Muscle of arm (tissue), 12 donors: Measurements from ENCODE around the gene CD55. TPM values are rescaled to one million over a fixed set of nuclear protein-coding genes. Genes with fewer than 3 reads are reported as not detected.

Experiments
- DNase-seq: peaks from one replicate; pipeline ENCODE4 v3.0.0-alpha.2; 2013
- polyA plus RNA-seq, 12 donors: library from polyadenylated mRNA; unstranded; fragments of 120-200 nt; gene quantifications; one replicate each; pipeline ENCODE4 v1.2.1, GENCODE V29; 2013; ENCODE audit not compliant: insufficient read length in 12 of 12

The CD55 gene
- polyA plus RNA-seq, 12 donors, result 13.8 to 94.4 (median 22.3) TPM; not detected in 1

DNA sequence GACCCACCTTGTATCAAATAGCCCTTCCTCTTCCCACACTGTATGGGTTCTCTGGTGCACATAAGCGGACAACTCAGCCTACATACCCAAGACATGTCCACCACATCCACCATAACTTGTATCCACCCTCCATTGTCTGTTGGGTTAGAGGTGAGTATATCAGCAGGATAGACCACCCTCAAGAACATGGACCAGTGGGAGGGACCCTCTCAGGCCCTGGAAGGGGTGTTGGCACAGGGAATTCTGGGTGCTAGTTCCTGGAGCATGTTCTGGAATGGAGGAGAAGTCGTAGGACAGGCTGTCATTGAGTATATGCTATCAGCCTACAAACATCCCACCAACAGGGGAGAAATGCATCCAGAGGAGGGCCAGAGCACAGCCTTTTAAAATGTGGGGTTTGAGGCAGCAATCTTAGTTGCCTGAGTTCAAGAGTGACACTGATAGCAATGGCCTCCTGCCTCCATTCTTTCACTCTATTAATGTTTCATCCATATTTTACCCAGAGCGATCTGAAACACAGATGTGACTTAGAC, 7.5 kb downstream of the CD55 start:
- no peak for DNase-seq

DNA sequence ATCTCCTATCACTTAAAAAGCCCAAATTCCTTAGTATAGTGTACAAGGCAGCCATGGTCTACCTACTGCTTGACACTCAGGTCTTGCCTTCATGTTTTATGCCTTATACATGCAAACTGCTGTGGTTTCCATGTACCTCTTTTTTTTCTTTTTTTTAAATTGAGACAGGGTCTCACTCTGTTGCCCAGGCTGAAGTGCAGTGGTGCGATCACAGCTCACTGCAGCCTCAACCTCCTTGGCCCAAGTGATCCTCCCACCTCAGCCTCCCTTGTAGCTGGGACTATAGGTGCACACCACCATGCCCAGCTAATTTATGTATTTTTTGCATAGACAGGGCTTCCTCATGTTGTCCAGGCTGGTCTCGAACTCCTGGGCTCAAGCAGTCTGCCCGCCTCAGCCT, 8.0 kb downstream of the CD55 start:
- DNase-seq, result no peak

DNA sequence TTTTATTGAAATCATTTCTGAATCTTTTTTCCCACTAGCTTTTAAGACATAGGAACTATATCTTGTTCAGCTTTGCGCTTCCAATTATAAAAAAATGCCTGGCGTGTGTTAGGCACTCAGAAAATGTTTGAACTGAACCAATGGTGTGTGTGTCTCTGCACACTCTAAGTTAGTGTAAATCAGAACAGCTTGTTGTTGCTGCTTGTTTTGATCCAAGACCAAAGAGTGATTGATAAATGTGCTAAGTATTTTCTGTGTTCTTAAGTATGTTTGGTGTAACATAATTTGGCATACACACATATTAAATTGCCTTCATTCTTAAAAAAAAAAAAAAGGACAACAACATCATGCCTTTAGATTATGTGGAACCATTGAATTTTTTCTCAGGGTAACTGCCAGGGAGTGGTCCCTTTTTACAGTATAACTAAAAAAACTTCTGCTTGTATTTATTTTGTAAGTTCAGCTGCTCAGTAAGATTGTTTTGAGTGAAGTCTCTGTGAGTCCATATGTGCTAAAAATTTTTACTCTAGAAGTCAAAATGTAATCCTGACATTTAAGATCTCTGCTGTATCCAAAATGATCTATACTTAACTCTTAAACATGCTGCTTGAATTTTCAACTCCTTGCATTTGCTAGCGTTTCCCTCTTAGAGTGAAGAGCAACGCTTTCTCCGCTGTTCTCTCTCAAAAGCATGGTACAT, 8.7 kb downstream of the CD55 start:
- no peak for DNase-seq

DNA sequence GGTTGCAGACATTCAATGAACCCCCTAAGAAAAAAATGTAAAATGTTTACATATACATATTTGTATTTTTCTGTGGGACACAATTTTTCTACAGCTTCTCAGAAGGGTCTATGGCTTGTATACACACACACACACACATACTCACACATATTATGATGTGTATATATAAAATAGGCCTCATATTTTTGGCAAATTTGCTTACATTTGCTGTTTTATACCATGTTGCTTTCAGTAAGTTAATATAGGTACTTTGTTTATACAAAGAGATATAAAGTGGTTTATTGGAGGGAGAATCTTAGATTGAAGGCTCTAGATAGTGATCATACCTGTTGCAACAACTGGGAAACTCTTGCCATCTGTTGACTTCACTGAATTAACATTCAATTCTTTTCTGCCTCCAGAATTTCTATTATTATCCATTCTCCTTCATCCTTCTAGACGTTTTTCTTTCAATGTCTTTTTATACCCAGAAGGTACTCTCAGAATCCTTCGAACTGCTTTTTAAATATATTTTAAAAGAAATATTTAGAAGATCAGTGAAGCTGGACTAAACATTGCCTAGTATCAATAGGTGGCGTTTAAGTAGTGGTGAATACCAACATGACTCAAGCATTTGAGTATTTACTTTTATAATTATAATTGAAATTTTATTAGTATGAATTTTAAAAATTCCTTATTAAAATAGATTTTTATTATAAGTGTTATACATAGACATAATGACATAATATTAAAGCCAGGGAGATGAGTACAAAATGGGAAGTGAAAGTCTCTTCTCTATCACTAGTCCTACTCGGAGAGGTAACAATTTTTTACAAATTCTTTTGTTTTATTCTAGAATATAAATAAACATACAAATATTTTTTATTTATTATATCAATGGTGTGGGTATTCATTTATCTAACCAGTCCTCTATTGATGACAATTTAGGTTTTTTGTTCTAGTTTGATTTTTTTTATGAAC, 10.2 kb downstream of the CD55 start:
- no peak for DNase-seq

DNA sequence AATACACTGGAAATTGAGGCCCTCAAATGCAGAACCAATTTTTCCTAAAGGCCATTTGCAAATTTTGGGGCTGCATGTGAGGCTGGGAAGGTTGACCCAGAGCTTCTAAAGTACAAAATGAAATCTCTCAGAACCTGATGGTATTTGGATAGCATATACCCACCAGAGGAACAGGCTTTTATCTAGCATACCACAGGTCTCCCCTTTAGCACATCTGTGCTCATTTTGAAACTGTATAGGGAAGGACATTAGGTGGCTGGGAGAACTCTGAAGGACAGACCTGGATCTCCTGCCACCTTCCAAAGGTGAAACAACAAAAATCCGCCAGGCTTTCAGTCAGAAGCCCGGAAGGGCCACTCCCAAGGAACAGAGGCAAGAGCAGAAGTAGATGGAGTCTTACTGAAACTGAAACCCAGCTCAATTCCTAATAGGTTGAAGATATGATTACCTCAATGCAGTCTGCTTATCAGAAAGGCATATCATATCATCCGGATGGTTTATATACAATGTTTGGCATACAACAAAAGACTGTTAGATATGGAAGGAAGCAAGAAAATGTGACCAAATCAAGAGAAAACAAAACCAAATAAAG, 11.6 kb downstream of the CD55 start:
- DNase-seq, result no peak

DNA sequence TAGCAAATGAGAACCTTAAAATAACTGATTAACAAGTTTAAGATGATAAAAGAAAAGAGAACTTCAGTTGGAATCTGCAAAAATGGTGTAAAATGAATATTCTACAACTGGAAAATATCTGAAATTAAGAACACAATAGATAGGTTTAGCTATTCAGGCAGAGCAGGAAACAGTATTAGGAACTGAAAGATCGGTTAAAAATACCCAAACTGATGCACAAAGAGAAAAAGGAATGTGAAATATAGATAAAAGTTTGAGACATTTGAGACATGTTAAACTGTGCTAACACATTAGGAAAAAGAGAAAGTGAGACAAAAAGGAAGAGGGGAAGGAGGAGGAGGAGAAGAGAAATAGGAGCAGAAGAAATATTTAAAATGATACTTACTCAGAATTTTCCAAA, 12.1 kb downstream of the CD55 start:
- DNase-seq, result no peak

DNA sequence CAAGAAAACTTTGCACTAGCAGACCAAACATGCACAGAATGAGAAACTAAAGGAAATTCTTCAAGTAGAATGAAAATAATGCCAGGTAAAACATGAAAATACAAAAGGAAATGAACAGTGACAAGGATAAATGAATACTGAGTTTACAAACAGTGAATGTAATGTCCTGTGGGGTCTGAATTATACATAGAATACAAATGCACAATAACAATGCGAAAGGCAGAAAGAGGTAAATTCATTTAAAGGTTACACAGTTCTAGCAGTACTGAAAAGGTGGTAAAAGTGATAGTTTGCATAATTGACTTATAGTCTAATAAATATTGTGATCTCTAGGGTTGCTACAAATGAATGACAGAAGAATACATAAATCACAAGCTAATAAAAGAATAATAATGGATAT, 12.9 kb downstream of the CD55 start:
- DNase-seq, result no peak

DNA sequence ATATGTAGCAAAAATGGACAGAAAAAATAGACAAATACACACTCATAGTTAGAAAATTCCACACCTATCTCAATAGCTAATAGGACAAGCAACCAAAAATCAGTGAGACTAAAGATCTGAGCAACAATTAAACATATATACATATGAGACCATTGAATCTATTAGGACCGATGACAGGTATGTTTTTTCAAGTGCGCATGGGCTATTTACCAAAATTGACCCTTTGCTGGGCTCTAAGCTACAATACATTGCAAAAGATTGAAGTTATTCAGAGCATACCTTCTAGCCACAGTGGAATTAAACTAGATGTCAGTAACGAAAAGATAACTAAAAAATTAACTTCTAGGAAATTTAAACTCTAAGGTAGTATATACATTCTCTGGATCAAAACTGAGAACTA, 13.7 kb downstream of the CD55 start:
- DNase-seq, result no peak

DNA sequence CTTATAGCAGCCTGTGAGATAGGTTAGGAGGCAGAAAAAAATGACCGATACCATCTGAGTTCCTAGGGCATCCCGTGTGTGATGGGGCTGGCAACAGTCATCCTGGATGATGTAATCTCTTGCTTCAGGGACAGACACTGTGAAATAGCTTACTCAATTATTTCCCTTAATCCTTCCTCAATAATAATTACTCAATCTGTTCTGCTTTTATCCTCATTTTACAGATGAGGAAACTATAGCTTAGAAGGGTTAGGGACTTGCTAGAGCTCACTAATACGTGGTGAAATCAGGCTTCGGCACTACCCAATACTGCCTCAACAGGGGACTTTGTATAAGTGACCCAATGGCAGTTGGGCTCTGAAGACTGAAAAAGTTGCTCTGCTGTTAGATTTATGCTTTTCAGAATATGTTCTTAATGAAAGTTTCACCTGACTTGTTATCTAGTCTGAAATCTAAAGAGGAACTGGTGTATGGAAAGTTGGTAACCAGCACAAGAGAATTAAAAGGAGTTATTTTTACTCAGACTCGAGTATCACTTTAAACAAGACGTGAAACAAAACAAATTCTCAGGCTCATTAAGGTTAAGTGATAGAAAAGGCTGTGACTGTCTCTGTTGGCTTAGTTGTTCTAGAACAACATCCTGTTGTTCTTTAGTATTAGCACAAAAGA, 14.4 kb downstream of the CD55 start:
- no peak for DNase-seq

DNA sequence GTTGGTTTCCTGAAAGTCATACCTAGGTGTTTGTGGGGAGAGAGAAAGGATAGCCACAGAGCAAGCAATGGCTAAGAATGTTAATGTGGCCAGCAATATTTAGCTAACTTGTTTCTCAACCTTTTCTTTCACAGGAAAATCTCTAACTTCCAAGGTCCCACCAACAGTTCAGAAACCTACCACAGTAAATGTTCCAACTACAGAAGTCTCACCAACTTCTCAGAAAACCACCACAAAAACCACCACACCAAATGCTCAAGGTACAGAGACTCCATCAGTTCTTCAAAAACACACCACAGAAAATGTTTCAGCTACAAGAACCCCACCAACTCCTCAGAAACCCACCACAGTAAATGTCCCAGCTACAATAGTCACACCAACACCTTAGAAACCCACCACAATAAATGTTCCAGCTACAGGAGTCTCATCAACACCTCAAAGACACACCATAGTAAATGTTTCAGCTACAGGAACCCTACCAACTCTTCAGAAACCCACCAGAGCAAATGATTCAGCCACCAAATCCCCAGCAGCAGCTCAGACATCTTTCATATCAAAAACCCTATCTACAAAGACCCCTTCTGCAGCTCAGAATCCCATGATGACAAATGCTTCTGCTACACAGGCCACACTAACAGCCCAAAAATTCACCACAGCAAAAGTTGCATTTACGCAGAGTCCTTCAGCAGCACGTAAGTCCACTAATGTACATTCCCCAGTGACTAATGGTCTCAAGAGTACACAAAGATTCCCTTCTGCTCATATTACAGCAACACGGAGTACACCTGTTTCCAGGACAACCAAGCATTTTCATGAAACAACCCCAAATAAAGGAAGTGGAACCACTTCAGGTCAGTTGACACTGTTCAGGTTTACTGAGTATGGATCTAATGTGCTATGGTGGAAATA, 15.3 kb downstream of the CD55 start:
- DNase-seq, result no peak

DNA sequence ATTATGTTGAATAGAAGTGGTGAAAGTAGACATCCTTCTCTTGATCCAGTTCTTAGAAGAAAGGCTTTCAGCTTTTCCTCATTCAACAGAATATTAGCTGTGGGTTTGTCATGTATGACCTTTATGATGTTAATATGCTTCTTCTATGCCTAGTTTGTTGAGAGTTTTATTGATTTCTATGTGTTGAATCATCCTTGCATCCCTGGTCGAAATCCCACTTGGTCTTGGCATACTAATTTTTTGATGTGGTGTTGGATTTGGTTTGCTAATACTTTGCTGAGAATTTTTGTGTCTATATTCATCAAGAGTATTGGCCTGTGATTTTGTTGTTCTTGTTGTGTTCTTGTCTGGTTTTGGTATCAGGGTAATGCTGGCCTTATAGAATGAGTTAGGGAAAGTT, 20.9 kb downstream of the CD55 start:
- no peak for DNase-seq

DNA sequence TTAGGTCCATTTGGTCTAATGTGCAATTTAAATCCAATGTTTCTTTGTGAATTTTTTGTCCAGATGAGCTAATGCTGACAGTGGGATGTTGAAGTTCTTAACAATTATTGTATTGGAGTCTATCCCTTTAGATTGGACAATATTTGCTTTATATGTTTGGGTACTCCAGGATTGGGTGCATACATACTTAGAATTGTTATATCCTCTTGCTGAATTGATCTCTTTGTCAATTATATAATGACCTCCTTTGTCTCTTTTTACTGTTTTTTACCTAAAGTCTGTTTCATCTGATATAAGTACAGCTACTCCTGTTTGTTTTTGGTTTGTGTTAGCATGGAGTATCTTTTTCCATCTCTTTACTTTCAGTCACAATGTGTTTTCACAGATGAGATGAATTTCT, 22.2 kb downstream of the CD55 start:
- no peak for DNase-seq

DNA sequence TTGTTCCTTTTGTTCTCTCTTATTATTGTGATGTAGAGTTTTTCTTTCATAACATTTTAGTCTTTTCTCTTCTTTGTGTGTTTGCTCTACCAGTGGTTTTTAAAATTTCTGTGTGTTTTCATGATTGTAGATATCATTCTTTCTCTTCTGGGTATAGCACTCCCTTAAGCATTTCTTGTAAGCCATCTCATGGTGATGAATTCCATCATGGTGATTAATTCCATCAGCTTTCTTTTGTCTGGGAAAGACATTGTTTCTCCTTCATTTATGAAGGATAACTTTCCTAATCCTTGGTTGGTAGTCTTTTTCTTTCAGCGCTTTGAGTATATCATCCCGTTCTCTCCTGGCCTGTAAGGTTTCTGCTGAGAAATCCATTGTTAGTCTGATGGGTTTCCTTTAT, 22.7 kb downstream of the CD55 start:
- DNase-seq, result no peak

DNA sequence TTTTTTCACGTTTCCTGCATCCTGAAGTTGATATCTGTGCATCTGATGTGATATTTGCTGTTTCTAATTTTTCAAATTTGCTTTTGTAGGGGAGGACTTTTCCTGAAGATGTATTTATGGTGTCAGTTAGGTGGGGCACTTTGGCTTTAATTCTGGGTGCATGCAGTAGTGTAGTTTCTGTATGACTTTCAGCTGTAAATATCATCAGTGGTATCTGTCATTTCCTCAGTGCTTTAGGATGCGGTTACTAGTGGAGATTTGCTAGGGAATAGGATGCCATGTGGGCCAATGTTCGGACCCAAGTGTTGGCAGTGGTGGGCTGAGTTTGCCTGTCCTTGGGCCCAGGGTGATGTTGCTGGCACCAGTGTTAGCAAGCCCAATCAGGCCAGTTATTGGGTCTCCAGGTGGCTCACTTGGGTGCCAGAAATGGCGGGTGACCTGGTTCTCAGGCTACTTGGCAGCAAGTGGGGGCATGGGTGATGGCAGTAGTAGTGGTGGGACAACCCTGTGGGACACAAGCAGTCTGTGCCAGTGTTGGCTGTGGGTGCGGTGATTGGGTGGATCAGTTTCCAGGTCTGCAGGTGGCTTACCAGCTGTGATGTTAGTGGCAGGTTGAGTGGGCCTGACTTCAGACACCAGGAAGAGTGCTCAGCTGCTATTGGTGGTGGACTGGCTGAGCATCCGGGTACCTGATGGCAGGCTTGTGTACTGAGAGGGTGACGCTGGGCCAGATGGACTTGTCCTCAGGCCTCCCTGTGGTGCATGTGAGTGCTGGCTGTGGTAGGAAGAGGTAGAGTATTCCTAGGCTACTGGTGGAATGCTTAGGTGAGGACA, 24.4 kb downstream of the CD55 start:
- DNase-seq, result no peak

DNA sequence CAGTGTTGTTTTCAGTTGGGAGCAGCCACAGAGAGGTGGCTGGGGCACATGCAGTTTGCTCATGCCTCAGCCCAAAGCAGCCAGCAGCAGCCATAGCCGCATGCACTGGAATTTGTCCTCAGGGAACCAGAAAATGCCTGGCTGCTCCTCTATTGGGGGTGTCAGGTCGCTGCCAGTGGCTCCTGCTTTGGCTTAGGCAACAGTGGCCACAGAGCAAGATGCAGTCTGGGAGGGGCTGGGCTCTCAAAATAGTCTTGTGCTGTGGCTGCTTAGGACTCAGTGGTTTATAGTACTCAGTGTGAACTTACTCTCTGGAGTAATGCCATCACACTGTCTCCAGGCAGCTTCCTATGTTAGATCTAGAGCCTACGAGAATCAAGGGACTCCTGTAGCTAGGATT, 25.0 kb downstream of the CD55 start:
- DNase-seq, result no peak

DNA sequence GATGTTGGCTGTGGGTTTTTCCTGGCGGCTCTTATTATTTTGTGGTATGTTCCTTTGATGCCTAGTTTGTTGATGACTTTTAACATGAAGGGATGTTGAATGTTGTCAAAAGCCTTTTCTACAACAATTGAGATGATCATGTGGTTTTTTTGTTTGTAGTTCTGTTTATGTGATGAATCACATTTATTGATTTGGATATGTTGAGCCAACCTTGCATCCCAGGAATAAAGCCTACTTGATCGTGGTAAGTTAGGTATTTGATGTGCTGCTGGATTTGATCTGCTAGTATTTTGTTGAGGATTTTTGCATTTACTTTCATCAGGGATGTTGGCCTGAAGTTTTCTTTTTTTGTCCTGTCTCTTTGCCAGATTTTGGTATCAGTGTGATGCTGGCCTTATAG, 28.5 kb downstream of the CD55 start:
- no peak for DNase-seq

DNA sequence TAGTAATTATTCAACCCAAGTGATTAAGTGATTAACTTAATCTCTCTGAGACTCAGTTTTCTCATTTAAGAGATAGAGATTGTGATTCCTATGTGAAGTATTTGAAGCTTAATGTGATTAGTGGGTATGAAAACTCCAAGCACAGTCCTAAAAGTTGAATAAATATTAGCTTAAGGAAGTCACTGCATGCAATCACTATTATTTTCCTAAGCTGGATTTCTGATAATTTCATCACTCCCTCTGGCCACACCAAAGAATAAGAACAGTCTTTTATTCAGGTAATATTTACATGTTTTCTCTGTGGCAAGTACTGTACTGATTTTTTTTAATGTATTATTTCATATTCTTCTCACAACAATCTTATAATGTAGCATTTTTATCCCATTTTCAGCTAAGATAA, 31.1 kb downstream of the CD55 start:
- no peak for DNase-seq

DNA sequence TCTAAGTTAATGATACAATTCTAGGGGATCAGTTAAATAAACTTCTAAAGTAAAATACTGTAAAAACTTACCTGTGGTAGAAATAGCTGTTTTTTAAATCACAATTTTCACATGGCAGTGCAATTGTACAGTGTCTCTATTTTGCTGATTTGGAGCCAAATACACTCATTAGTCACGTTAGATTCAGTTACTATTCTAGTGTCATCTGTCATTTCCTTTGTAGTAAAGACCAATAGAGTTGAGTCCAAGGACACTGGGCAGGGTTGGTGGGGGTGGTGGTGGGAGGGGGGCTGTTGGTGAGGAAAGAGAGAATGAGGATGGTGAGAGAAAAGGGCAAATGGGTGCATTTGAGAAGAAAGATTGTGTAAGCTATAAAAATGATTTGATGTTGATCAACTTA, 33.6 kb downstream of the CD55 start:
- no peak for DNase-seq

DNA sequence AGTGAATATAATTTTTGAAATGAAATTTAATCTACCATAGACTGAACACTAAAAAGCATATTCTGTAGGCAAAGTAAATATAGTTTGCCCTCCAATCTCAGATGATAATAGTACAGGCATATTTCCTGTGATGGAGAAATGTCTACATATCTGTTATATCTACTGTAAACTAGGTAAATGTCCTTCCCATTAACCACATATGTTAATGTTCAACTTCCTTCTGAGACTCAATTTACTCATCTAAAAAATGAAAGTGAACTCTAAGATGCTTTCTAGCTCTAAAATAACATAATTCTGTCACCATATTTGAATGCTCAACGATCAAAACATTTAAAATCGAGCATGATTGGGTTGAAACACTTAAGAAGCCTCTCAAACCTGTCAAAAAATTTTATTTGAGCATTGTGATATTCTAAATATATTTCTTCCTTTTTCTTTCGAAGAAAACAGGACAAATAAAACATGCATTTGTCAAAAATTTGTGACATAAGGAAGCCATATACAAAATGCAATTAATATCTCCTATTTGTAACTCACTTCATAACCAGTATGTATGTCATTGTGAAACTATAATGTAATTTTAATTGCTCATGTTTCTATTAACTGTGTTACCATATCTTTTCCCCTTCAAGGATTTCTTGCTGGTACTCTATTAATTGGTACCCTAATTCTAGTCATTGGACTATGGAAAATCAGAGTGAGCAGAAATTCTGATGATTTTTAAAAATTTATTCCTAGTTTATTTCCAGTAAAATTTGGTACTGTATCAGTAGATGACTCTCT, 34.2 kb downstream of the CD55 start:
- no peak for DNase-seq
